Dedifferentiated amniotic fluid mesenchymal stem cell (primary cell): ENCODE results near the gene OSTC.
"Not testable (repeated sequence)": the region's sequence is repeated elsewhere in the genome, so short reads cannot be mapped to it uniquely, and the experiment has no call there.

ENCODE experiments used
- DNase-seq: peaks from one replicate; pipeline ENCODE4 v3.0.0-alpha.2; 2016; ENCODE audit errors: extremely low spot score

The OSTC gene

GRCh38 chr4:108646706-108647105 lies 3.7 kb upstream of the OSTC start:
- no peak for DNase-seq

GRCh38 chr4:108649863-108650211 lies 562 bp upstream of the OSTC start:
- DNase-seq = no peak

- peak; percentile 60 for DNase-seq
Measured at GRCh38 chr4:108651014-108651791, 804 bp downstream of the OSTC start.

- no peak for DNase-seq
Measured at GRCh38 chr4:108662629-108663028, 12.2 kb downstream of the OSTC start.

- DNase-seq = no peak
Measured at GRCh38 chr4:108674356-108674977, 24.1 kb downstream of the OSTC start.

- no peak for DNase-seq
Measured at GRCh38 chr4:108681321-108681809, 31.0 kb downstream of the OSTC start.

- no peak for DNase-seq
Measured at GRCh38 chr4:108683479-108683878, 33.1 kb downstream of the OSTC start.

GRCh38 chr4:108685036-108685686 lies 34.8 kb downstream of the OSTC start:
- DNase-seq = no peak

GRCh38 chr4:108690738-108691137 lies 40.3 kb downstream of the OSTC start:
- no peak for DNase-seq

- no peak for DNase-seq
Measured at GRCh38 chr4:108693211-108693610, 42.8 kb downstream of the OSTC start.

- no peak for DNase-seq
Measured at GRCh38 chr4:108693819-108694218, 43.4 kb downstream of the OSTC start.

GRCh38 chr4:108694423-108694822 lies 44.0 kb downstream of the OSTC start:
- no peak for DNase-seq

- no peak for DNase-seq
Measured at GRCh38 chr4:108695062-108695461, 44.7 kb downstream of the OSTC start.

GRCh38 chr4:108696160-108696559 lies 45.8 kb downstream of the OSTC start:
- DNase-seq = no peak

GRCh38 chr4:108700081-108700757 lies 49.8 kb downstream of the OSTC start:
- peak; percentile 34 for DNase-seq

GRCh38 chr4:108702960-108703359 lies 52.6 kb downstream of the OSTC start:
- no peak for DNase-seq

GRCh38 chr4:108703370-108703769 lies 53.0 kb downstream of the OSTC start:
- no peak for DNase-seq

GRCh38 chr4:108703966-108704365 lies 53.6 kb downstream of the OSTC start:
- no peak for DNase-seq

GRCh38 chr4:108706289-108706688 lies 55.9 kb downstream of the OSTC start:
- no peak for DNase-seq

- no peak for DNase-seq
Measured at GRCh38 chr4:108709234-108709633, 58.8 kb downstream of the OSTC start.

- no peak for DNase-seq
Measured at GRCh38 chr4:108709722-108710121, 59.3 kb downstream of the OSTC start.

- DNase-seq = not testable (repeated sequence)
Measured at GRCh38 chr4:108710578-108710977, 60.2 kb downstream of the OSTC start.
